Mucosa of descending colon (tissue), 3 donors: ENCODE measurements around the gene UBC. TPM values are rescaled to one million over a fixed set of nuclear protein-coding genes. Genes with fewer than 3 reads are reported as not detected.

Experiments
- ATAC-seq: fragments of 200-7000 bp; cut with Tn5 transposase; one replicate; pipeline ENCODE4 v1.9.1; 2020; ENCODE audit warnings: mild to moderate bottlenecking, moderate library complexity
- DNase-seq, 3 donors: peaks; one replicate each; pipeline ENCODE4 v3.0.0-alpha.2; 2020
- H3K36me3 ChIP-seq: fragments of 200-600 bp; one replicate; pipeline ENCODE4 v1.8.0; 2021; ENCODE audit warnings: low read depth, mild to moderate bottlenecking
- H3K4me1 ChIP-seq: fragments of 200-600 bp; one replicate; pipeline ENCODE4 v1.8.0; 2021; ENCODE audit warnings: low read depth, mild to moderate bottlenecking
- H3K4me3 ChIP-seq: fragments of 200-600 bp; one replicate; pipeline ENCODE4 v1.8.0; 2021; ENCODE audit warnings: mild to moderate bottlenecking
- H3K9me3 ChIP-seq: fragments of 200-600 bp; one replicate; pipeline ENCODE4 v1.8.0; 2021; ENCODE audit warnings: mild to moderate bottlenecking
- intact Hi-C, 2 donors: fragments of 100-400 bp; cut with DNase I in 1 of 2; cut with micrococcal nuclease in 1 of 2; formaldehyde crosslinking; loops; one replicate each; pipeline versions ENCODE4 v1.11.0 to v1.11.1; 2022; cut with DNase I, micrococcal nuclease
- total RNA-seq, 3 donors: library from RNA; stranded (reverse); fragmentation: NEBNext Ultra II Directional in 2 of 3; extraction: Animal tissue kit (Norgen Biotek cat#: 25700) in 2 of 3; gene quantifications; one replicate each; pipeline versions ENCODE4 v1.2.1 to v1.2.4, GENCODE V29; 2021 to 2023
- TF ChIP-seq, protein P1 (sequence below): fragments of 200-600 bp; IDR thresholded peaks from one replicate; pipeline ENCODE4 v1.8.0; 2022; ENCODE audit warnings: antibody characterized with exemption, mild to moderate bottlenecking
- donor health status: DM: no; HTN: no; CAD: no; lungs with moderate emphysema.
- donor health status: DM: no; HTN: no; CAD: no.
- donor health status: DM: no; HTN: yes; CAD: no.

UBC gene
- total RNA-seq, 3 donors from 2014 or later: 1,242 to 1,563 (median 1,498) TPM

DNA sequence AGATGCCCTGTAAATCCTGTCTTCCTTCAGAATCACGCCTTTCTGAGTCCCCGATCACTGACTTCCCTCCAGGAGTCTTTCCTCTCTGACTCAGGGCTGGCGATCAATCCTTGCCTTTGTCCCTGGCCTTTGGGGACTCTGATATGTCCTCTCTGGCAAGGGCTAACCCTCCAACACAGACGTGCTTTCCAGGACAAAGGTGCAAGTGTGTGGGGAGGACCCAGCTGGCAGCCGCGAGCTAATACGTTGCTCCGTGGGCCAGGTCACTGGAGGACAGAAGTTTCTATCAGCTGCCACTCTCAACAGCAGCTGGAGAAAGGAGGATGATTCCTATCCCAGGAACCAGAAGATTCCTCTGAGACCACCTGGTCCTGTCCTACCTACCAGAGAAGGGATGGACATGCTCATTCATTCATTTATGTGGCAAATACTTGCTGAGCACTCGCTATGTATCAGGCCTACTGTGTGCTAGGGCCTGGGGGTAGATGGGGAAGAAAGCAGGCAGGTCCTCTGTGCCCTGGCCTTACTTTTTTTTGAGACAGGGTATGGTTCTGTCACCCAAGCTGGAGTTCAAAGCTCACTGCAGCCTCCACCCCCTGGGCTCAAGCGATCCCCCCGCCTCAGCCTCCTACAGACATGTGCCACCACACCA is 42.3 kb downstream of the UBC start:
- Histone ChIP-seq H3K4me1 (peaks cover 19% of the 10 kb centered on the region), H3K36me3 (no peaks in the 10 kb centered on the region), H3K4me3 (no peak overlapping the region), H3K9me3 (no peaks in the 10 kb centered on the region)
- DNase-seq (no peak), ATAC-seq (no peak)
- intact Hi-C loops: no loop called here
- TF ChIP-seq, protein P1, sequence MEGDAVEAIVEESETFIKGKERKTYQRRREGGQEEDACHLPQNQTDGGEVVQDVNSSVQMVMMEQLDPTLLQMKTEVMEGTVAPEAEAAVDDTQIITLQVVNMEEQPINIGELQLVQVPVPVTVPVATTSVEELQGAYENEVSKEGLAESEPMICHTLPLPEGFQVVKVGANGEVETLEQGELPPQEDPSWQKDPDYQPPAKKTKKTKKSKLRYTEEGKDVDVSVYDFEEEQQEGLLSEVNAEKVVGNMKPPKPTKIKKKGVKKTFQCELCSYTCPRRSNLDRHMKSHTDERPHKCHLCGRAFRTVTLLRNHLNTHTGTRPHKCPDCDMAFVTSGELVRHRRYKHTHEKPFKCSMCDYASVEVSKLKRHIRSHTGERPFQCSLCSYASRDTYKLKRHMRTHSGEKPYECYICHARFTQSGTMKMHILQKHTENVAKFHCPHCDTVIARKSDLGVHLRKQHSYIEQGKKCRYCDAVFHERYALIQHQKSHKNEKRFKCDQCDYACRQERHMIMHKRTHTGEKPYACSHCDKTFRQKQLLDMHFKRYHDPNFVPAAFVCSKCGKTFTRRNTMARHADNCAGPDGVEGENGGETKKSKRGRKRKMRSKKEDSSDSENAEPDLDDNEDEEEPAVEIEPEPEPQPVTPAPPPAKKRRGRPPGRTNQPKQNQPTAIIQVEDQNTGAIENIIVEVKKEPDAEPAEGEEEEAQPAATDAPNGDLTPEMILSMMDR: no peak

DNA sequence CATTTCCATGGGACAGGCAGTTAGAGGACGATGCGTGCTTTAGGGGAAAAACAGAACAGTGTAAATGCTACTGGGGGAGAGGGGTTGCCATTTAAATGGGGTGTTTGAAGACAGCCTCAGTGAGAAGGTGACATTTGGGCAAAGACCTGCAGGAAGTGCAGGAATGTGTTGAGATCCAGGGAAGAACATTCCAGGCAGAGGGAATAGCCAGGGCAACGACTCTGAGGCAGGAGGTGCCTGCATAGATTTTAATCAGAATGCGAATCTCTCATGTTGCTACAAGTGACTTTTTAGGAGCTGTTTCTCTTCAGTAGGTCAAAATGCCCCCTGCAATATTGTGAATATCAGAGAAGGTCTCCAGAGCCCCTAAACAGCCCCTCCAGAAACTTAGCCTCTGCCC is 43.2 kb downstream of the UBC start:
- intact Hi-C loops: no loop called here
- no peaks in the 10 kb centered on the region for H3K36me3 ChIP-seq

DNA sequence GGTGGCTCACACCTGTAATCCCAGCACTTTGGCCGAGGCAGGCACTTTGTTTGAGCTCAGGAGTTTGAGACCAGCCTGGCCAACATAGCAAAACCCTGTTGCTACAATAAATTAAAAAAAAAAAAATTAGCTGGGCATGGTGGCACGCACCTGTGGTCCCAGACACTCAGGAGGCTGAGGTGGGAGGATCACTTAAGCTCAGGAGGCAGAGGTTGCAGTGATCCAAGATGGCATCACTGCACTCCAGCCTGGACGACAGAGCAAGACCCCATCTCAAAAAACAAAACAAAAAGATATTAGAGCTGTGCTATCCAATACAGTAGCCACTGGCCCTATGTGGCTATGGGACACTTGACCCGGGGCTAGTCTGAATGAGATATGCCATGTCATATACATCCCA is 43.9 kb downstream of the UBC start:
- TF ChIP-seq, protein P1: no peak
- DNase-seq: no peak
- intact Hi-C loops: no loop called here
- H3K4me1 ChIP-seq: peaks cover 17% of the 10 kb centered on the region
- H3K9me3 ChIP-seq: no peaks in the 10 kb centered on the region
- no peak overlapping the region for H3K4me3 ChIP-seq
- no peaks in the 10 kb centered on the region for H3K36me3 ChIP-seq
- no peak for ATAC-seq

More for the DNA sequence above, 43.2 kb downstream of the UBC start:
- Histone ChIP-seq H3K9me3 (no peaks in the 10 kb centered on the region), H3K4me3 (no peak overlapping the region), H3K4me1 (peaks cover 18% of the 10 kb centered on the region)
- ATAC-seq (no peak), DNase-seq (no peak)
- TF ChIP-seq, protein P1: no peak

DNA sequence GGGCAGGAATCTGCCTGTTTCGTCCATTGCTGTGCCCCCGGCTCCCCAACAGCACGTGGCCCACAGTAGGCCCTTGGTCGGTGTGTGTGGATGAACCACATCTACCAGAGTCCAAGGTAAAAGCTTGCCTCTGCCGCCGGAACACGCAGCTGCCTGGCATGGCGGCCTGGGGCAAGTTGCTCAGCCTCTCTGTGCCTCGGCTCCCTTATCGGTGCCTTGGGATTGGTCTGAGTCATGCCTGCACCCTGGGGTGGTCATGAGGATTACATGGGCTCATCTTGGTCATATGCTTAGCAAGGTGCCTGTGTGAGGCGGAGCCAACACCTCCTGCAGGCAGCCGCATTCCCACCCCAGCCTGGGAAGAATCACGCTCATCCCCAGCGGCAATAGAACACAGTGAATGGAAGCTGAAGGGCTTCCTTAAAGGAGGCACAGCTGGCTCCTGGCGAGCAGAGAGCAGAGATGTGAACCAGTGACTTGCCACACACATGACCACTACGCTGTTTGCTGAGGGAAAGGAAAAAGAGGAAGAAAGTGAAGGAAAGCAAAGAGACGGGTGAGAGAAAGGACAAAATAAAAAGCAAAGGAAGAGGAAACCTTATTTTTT is 45.3 kb downstream of the UBC start:
- H3K4me3 ChIP-seq: no peak overlapping the region
- ATAC-seq (peak; percentile 29), DNase-seq (no peak)
- no peaks in the 10 kb centered on the region for H3K9me3 ChIP-seq
- H3K4me1 ChIP-seq: peaks cover 11% of the 10 kb centered on the region
- TF ChIP-seq, protein P1: no peak
- H3K36me3 ChIP-seq: no peaks in the 10 kb centered on the region
- intact Hi-C loops: no loop called here

DNA sequence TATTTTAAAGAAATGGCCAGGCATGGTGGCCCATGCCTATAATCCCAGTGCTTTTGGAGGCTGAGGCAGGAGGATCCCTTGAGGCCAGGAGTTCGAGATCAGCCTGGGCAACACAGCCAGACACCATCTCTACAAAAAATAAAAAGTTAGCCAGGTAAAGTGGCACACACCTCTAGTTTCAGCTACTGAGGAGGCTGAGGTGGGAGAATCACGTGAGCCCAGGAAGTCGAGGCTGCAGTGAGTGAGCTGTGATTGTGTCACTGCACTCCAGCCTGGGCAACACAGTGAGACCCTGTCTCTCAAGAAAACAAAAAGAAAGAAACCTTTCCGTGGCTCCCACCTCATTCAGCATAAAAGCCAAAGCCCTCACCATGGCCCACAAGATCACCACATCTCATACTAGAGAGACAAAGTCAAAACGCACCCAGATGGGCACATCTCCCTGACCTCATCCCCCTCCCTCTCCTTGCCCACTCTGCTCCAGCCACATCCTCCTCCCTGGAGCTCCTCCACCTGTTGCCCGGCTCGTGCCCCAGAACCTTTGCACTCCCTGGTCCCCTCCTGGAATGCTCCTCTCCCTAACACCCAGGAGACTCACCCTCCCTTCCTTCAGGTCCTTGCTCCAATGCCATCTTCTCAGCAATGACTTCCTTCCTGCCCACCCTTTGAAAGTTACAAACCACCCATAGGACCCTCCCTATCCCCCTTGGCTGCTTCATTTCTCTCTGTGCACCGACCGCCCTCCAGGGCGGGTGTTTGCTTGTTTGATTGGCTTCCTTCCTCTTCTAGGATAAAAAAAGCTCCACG is 46.0 kb downstream of the UBC start:
- TF ChIP-seq, protein P1: no peak
- Histone ChIP-seq H3K36me3 (no peaks in the 10 kb centered on the region), H3K4me3 (no peak overlapping the region), H3K9me3 (no peaks in the 10 kb centered on the region), H3K4me1 (peaks cover 8% of the 10 kb centered on the region)
- DNase-seq: no peak
- intact Hi-C loops: no loop called here
- no peak for ATAC-seq
